HuH-7.5 (cell line): ENCODE measurements around the gene XRCC1.
A peak's percentile ranks its signal among the peaks of the same experiment; 100 is the strongest.
"Not testable (repeated sequence)": the region's sequence is repeated elsewhere in the genome, so short reads cannot be mapped to it uniquely, and the experiment has no call there.

ENCODE experiments used
- DNase-seq: peaks from one replicate; pipeline ENCODE4 v3.0.0; 2011; ENCODE audit warnings: low spot score

Gene XRCC1

GRCh38 chr19:43575955-43576878, 890 bp upstream of the XRCC1 start:
- DNase-seq, result no peak

- no peak for DNase-seq
Measured at GRCh38 chr19:43574424-43575155, 737 bp downstream of the XRCC1 start.

GRCh38 chr19:43572171-43572588, 3.1 kb downstream of the XRCC1 start:
- DNase-seq, result no peak

- no peak for DNase-seq
Measured at GRCh38 chr19:43570174-43570791, 5.0 kb downstream of the XRCC1 start.

GRCh38 chr19:43569657-43570056, 5.7 kb downstream of the XRCC1 start:
- no peak for DNase-seq

GRCh38 chr19:43564800-43565199, 10.5 kb downstream of the XRCC1 start:
- no peak for DNase-seq

GRCh38 chr19:43563816-43564457, 11.4 kb downstream of the XRCC1 start:
- DNase-seq, result no peak

- DNase-seq, result no peak
Measured at GRCh38 chr19:43562698-43563241, 12.6 kb downstream of the XRCC1 start.

GRCh38 chr19:43562226-43562697, 13.1 kb downstream of the XRCC1 start:
- no peak for DNase-seq

- DNase-seq, result no peak
Measured at GRCh38 chr19:43561139-43561970, 14.0 kb downstream of the XRCC1 start.

GRCh38 chr19:43560687-43561086, 14.6 kb downstream of the XRCC1 start:
- DNase-seq, result no peak

GRCh38 chr19:43555185-43555770, 20.0 kb downstream of the XRCC1 start:
- peak; percentile 87 for DNase-seq

GRCh38 chr19:43554317-43554895, 20.9 kb downstream of the XRCC1 start:
- DNase-seq, result no peak

GRCh38 chr19:43553656-43554055, 21.7 kb downstream of the XRCC1 start:
- DNase-seq, result no peak

GRCh38 chr19:43552616-43553015, 22.7 kb downstream of the XRCC1 start:
- no peak for DNase-seq

- no peak for DNase-seq
Measured at GRCh38 chr19:43552198-43552450, 23.2 kb downstream of the XRCC1 start.

GRCh38 chr19:43551399-43552197, 23.7 kb downstream of the XRCC1 start:
- DNase-seq, result no peak

GRCh38 chr19:43548706-43549105, 26.6 kb downstream of the XRCC1 start:
- no peak for DNase-seq

GRCh38 chr19:43547926-43548325, 27.4 kb downstream of the XRCC1 start:
- not testable (repeated sequence) for DNase-seq

GRCh38 chr19:43546581-43546980, 28.7 kb downstream of the XRCC1 start:
- no peak for DNase-seq
